MM.1S (cell line): ENCODE measurements around the gene MYO1H.

Source experiments
- CTCF ChIP-seq: fragments of 300-600 bp; sonication (generic); IDR thresholded peaks from 2 replicates; pipeline ENCODE4 v1.5.1; 2016; ENCODE audit warnings: antibody characterized with exemption, low read length, mixed read lengths
- EZH2phosphoT487 ChIP-seq: fragments of 300-600 bp; sonication (generic); IDR thresholded peaks from 2 replicates; pipeline ENCODE4 v1.6.1; 2018; ENCODE audit warnings: antibody characterized with exemption, low read length

- TF ChIP-seq CTCF (no peak), EZH2phosphoT487 (no peak)
These were observed 113.5 kb downstream of the MYO1H start for GRCh38 chr12:109461049-109461845.
